Keratinocyte (primary cell): ENCODE measurements around the gene RAP1GAP2. TPM values are rescaled to one million over a fixed set of nuclear protein-coding genes. Genes with fewer than 3 reads are reported as not detected.

Source experiments
- DNase-seq: peaks from one replicate; pipeline ENCODE4 v3.0.0-alpha.2; 2011; ENCODE audit warnings: low read depth, missing footprints, low spot score
- FAIRE-seq: peaks from 2 replicates; lab custom pipeline; 2011; peaks lifted over from hg19 to GRCh38; lab: Jason Lieb, UNC
- H2AFZ ChIP-seq: 2 replicates; pipeline ENCODE4 v1.6.0; 2012; ENCODE audit warnings: low read length, control low read depth, inconsistent platforms; ENCODE audit not compliant: control insufficient read depth
- H3K27ac ChIP-seq: 2 replicates; pipeline ENCODE4 v1.5.1; 2011; ENCODE audit warnings: low read length; ENCODE audit not compliant: control insufficient read depth, insufficient read depth
- H3K27me3 ChIP-seq: 3 replicates; pipeline ENCODE4 v1.6.0; 2011; ENCODE audit warnings: low read length; ENCODE audit not compliant: control insufficient read depth, insufficient read depth; ENCODE audit errors: extremely low read depth
- H3K36me3 ChIP-seq, 2 experiments: 2 replicates in 1 of 2; 3 replicates in 1 of 2; pipeline ENCODE4 v1.5.1; 2011; ENCODE audit warnings: low read length in 2 of 2, mild to moderate bottlenecking in 1 of 2; ENCODE audit not compliant: control insufficient read depth in 2 of 2, insufficient read depth in 2 of 2; ENCODE audit errors: extremely low read depth in 1 of 2
- H3K4me1 ChIP-seq: 3 replicates; pipeline ENCODE4 v1.5.1; 2011; ENCODE audit warnings: low read length; ENCODE audit not compliant: control insufficient read depth, insufficient read depth; ENCODE audit errors: extremely low read depth
- H3K4me2 ChIP-seq: 3 replicates; pipeline ENCODE4 v1.6.0; 2011; ENCODE audit warnings: low read depth, low read length; ENCODE audit not compliant: control insufficient read depth, insufficient read depth; ENCODE audit errors: extremely low read depth
- H3K4me3 ChIP-seq, 3 experiments: fragments of 200-600 bp in 1 of 3; sonication (generic) in 1 of 3; 2 replicates in 2 of 3; 3 replicates in 1 of 3; pipeline ENCODE4 v1.5.1; 2011 to 2016; ENCODE audit warnings: low read length in 3 of 3, mild to moderate bottlenecking in 3 of 3, control low read depth in 2 of 3, inconsistent platforms in 1 of 3, low read depth in 1 of 3, mixed read lengths in 1 of 3, mixed run types in 1 of 3, moderate library complexity in 1 of 3; ENCODE audit not compliant: control insufficient read depth in 2 of 3, insufficient read depth in 2 of 3; ENCODE audit errors: extremely low read depth in 1 of 3
- H3K79me2 ChIP-seq: 2 replicates; pipeline ENCODE4 v1.6.0; 2012; ENCODE audit warnings: low read length; ENCODE audit not compliant: control insufficient read depth, insufficient read depth
- H3K9ac ChIP-seq: 3 replicates; pipeline ENCODE4 v1.6.0; 2011; ENCODE audit warnings: low read length; ENCODE audit not compliant: control insufficient read depth, insufficient read depth; ENCODE audit errors: extremely low read depth
- H3K9me1 ChIP-seq: 3 replicates; pipeline ENCODE4 v1.6.0; 2011; ENCODE audit warnings: low read length; ENCODE audit not compliant: control insufficient read depth, insufficient read depth; ENCODE audit errors: extremely low read depth
- H3K9me3 ChIP-seq: 2 replicates; pipeline ENCODE4 v1.5.1; 2012; ENCODE audit warnings: low read depth, low read length; ENCODE audit not compliant: control insufficient read depth
- H4K20me1 ChIP-seq: 3 replicates; pipeline ENCODE4 v1.6.0; 2011; ENCODE audit warnings: low read length; ENCODE audit not compliant: control insufficient read depth, insufficient read depth; ENCODE audit errors: extremely low read depth
- EZH2 ChIP-seq: IDR thresholded peaks from one replicate; pipeline ENCODE4 v1.6.1; 2012; ENCODE audit warnings: inconsistent platforms, mild to moderate bottlenecking, low read length, moderate library complexity
- dilution Hi-C: fragments of 300-500 bp; cut with MboI; formaldehyde crosslinking; loops from one replicate; pipeline ENCODE4 v1.7.0; 2020; ENCODE audit warnings: low sequenced_read_pairs; ENCODE audit not compliant: extremely low pct_ligation_motif_present
- polyA plus RNA-seq, 5 experiments: library from polyadenylated mRNA; depleted of rRNA in 3 of 5; stranded (reverse) in 3 of 5; stranded (forward) in 1 of 5; unstranded in 1 of 5; fragments of >200 nt; gene quantifications; 1 replicate in 1 of 5; 2 replicates in 3 of 5; 3 replicates in 1 of 5; pipeline versions ENCODE4 v1.2.1 to v1.2.3, GENCODE V29; 2011 to 2012; ENCODE audit warnings: missing spikeins in 2 of 5, low read depth in 1 of 5, low replicate concordance in 1 of 5
- TF ChIP-seq, protein P1 (sequence below), 3 experiments: IDR thresholded peaks in 1 of 3; conservative IDR thresholded peaks in 1 of 3; optimal IDR thresholded peaks in 1 of 3; 2 replicates in 2 of 3; 3 replicates in 1 of 3; pipeline versions ENCODE3 to v1.5.1; 2011; ENCODE audit warnings: low read length in 3 of 3, mild to moderate bottlenecking in 3 of 3, moderate library complexity in 2 of 3, control low read depth in 1 of 3, inconsistent platforms in 1 of 3; ENCODE audit not compliant: insufficient read depth in 2 of 3; ENCODE audit errors: extremely low read depth in 1 of 3

Gene RAP1GAP2
- polyA plus RNA-seq, 1 donor (not counting 4 experiments of a cell fraction or from before 2014, with no cell fraction given), result 13.6 TPM

DNA sequence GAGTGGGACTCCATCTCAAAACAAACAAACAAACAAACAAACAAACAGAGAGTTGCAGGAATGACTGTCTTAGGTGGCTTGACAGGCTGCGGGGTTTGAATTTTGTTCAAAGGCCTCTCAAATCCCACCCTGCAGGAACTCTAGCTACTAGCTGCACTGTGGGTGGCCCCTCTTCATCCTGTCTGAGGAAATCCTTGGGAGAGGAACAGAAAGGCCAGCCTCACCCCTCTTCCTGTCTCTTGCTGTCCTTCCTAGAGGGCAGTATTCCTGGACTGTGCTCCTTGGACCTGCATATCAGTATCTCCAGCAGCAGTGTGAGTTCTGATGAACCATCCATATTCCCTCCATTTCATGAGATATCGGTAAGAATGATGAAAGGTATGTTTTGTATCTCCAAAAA is 44.7 kb upstream of the RAP1GAP2 start:
- TF ChIP-seq EZH2, result no peak
- TF ChIP-seq, protein P1, sequence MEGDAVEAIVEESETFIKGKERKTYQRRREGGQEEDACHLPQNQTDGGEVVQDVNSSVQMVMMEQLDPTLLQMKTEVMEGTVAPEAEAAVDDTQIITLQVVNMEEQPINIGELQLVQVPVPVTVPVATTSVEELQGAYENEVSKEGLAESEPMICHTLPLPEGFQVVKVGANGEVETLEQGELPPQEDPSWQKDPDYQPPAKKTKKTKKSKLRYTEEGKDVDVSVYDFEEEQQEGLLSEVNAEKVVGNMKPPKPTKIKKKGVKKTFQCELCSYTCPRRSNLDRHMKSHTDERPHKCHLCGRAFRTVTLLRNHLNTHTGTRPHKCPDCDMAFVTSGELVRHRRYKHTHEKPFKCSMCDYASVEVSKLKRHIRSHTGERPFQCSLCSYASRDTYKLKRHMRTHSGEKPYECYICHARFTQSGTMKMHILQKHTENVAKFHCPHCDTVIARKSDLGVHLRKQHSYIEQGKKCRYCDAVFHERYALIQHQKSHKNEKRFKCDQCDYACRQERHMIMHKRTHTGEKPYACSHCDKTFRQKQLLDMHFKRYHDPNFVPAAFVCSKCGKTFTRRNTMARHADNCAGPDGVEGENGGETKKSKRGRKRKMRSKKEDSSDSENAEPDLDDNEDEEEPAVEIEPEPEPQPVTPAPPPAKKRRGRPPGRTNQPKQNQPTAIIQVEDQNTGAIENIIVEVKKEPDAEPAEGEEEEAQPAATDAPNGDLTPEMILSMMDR (optimal IDR thresholded peaks at IDR 0.05 in 1 of 3, IDR thresholded peaks at IDR 0.05 in 1 of 3, conservative IDR thresholded peaks at IDR 0.05 in 1 of 3; ENCODE audit: extremely low read depth in 1 of 3, insufficient read depth in 2 of 3, low read length in 3 of 3), result no peak
- FAIRE-seq, result no peak

DNA sequence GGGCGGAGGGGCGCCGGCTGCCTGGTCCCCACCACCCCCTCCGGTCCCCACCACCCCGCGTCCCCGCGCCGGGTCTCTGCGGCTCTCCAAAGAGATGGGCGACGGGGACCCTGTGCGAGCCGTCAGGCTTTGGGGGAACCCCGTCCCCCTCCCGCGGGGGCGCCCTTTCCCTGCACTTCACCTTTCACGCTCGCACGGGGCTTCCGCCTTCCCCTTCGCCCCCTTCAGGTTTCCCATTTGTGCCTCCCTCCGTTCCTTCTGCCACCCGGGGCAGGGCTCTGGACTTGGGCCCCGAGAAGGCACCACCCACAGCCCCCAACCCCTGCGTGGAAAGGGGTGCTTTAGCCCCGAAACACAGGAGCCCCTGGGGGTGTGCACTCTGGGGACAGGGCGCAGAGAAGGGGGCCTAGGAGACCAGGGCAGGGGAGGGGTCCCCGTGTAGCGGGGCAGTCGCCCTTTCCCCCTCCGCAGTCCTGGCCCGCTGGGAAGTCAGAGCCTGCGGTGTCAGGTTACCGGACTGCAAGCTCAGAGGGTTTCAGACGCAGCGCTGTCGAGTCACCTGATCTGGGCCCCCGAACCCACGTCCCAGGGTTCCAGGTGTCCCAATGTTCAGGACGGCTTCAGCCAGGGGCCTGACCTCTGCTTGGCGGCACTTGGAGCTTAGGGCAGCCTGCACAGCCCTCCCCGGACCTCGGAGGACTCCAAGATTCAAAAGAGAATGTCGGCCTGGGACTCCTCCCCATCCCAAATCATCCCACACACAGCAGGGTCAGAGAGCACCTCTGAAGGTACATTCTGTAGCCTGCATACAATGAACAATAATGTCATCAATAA is 40.1 kb upstream of the RAP1GAP2 start:
- H3K9ac ChIP-seq, result no peak overlapping the region
- no peaks in the 10 kb centered on the region for H3K79me2 ChIP-seq
- dilution Hi-C loops, result no loop called here
- H3K27ac ChIP-seq, result no peak overlapping the region
- no peaks in the 10 kb centered on the region for H3K9me3 ChIP-seq
- FAIRE-seq (no peak), DNase-seq (no peak)
- H2AFZ ChIP-seq, result no peak overlapping the region
- H3K4me3 ChIP-seq, result peak overlapping the region in 1 of 3 experiments; percentile 13
- H3K4me2 ChIP-seq, result peak overlapping the region; percentile 51
- H4K20me1 ChIP-seq, result no peaks in the 10 kb centered on the region
- no peaks in the 10 kb centered on the region for H3K9me1 ChIP-seq
- TF ChIP-seq, protein P1 (optimal IDR thresholded peaks at IDR 0.05 in 1 of 3, IDR thresholded peaks at IDR 0.05 in 1 of 3, conservative IDR thresholded peaks at IDR 0.05 in 1 of 3; ENCODE audit: extremely low read depth in 1 of 3, insufficient read depth in 2 of 3, low read length in 3 of 3), result no peak
- peak; percentile 87 for TF ChIP-seq EZH2
- peaks cover 29% of the 10 kb centered on the region for H3K27me3 ChIP-seq
- H3K4me1 ChIP-seq, result no peaks in the 10 kb centered on the region
- no peaks in the 10 kb centered on the region for H3K36me3 ChIP-seq

More for the DNA sequence above, 44.7 kb upstream of the RAP1GAP2 start:
- no peaks in the 10 kb centered on the region for H3K4me1 ChIP-seq
- no peak overlapping the region for H2AFZ ChIP-seq
- no peak overlapping the region for H3K4me3 ChIP-seq
- H3K27ac ChIP-seq, result no peak overlapping the region
- H3K9me3 ChIP-seq, result no peaks in the 10 kb centered on the region
- no peaks in the 10 kb centered on the region for H3K9me1 ChIP-seq
- DNase-seq, result no peak
- no peaks in the 10 kb centered on the region for H3K36me3 ChIP-seq
- H3K4me2 ChIP-seq, result no peak overlapping the region
- H3K9ac ChIP-seq, result no peak overlapping the region
- H4K20me1 ChIP-seq, result peaks cover 2% of the 10 kb centered on the region
- H3K27me3 ChIP-seq, result peaks cover 44% of the 10 kb centered on the region
- no peaks in the 10 kb centered on the region for H3K79me2 ChIP-seq
- dilution Hi-C loops, result no loop called here
